Activated CD4-positive, alpha-beta T cell treated with anti-CD3 and anti-CD28 coated beads, Interleukin-2, amount 50 U/mL, for 16 hours (primary cell): Measurements from ENCODE around the gene PVRIG.
A peak's percentile ranks its signal among the peaks of the same experiment; 100 is the strongest.
"Not testable (repeated sequence)": the region's sequence is repeated elsewhere in the genome, so short reads cannot be mapped to it uniquely, and the experiment has no call there.

Experiments
- DNase-seq: peaks from one replicate; pipeline ENCODE4 v3.0.0-alpha.2; 2020

The PVRIG gene

GRCh38 chr7:100195901-100196322, 23.8 kb upstream of the PVRIG start:
- DNase-seq: not testable (repeated sequence)

- DNase-seq: no peak
Observed at GRCh38 chr7:100198266-100198665, 21.5 kb upstream of the PVRIG start.

DNA sequence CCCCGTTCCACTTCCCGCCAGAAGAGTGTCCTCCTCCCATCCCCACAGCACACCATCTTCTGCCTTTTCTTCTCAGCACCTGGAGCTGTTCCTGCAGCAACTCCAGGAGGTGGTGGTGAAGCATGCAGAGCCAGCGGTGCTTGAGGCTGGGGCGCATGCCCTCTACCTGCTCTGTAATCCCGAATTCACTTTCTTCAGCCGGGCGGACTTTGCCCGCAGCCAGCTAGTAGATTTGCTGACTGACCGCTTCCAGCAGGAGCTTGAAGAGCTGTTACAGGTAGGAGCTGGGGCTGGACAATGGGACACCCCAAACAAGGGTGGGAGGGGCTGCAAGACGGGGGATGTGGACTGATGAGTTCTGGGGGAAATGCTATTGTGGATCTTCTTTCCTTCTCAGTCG, 19.1 kb upstream of the PVRIG start:
- DNase-seq: no peak

DNA sequence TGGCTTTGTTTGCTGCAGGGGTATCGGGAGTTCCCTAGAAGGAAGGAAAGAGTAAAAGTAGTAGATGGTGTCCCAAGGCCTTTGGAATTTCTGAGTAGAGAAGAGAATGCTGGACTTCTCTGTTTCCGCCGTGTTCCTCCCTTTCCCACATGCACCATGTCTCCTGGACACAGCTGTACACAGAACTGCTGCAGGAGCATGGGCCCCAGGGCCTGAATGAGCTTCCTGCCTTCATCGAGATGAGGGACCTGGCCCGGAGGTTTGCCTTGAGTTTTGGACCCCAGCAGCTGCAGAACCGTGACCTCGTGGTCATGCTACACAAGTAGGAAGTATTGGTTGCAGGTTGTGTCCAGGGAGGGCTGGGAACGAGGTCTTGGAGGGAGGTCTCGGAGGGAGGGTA, 15.3 kb upstream of the PVRIG start:
- no peak for DNase-seq

GRCh38 chr7:100208911-100209408, 10.8 kb upstream of the PVRIG start:
- peak; percentile 92 for DNase-seq

DNA sequence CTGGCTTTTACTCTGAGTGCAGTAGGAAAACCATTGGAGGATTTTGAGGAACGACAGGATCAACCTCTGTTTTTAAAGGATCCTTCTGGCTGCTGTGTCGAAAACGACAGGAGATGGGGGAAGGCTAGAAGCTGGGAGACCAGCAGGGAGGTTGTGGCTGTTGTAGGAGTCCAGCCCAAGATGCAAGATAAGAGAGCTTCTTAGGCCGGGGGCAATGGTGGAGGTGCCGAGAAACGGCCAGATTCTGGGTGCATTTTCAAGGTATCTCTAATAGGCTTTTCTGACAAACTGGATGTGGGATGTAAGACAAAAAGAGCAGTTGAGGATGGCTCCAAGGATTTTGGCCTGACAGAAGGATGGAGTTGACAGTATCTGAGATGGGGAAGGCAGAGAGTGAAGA, 10.3 kb upstream of the PVRIG start:
- no peak for DNase-seq

GRCh38 chr7:100210805-100211204, 8.9 kb upstream of the PVRIG start:
- DNase-seq: no peak

- peak; percentile 51 for DNase-seq
Observed at GRCh38 chr7:100211342-100211780, 8.4 kb upstream of the PVRIG start.

DNA sequence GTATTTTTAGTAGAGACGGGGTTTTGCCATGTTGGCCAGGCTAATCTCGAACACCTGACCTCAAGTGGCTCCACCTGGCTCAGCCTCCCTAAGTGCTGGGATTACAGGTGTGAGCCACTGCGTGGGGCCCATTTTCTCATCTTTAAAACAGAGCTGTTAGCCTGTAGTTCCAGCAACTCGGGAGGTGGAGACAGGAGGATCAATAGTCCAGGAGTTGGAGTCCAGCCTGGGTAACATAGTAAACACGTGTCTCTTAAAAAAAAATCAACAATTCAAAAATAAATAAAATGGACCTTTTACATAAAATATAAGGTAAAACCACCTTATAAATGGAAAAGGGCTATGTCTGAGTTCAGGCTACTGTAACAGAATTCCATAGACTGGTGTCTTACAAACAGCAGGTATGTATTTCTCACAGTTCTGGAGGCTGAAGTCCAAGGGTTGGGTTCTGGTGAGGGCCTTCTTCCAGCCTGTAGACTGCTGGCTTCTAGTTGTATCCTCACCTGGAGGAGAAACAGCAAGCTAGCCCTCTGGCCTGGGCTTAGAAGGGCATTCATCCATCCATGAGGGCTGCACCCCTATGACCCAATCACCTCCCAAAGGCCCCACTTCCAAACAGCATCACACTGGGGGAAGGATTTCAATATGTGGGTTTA, 7.0 kb upstream of the PVRIG start:
- DNase-seq: no peak

DNA sequence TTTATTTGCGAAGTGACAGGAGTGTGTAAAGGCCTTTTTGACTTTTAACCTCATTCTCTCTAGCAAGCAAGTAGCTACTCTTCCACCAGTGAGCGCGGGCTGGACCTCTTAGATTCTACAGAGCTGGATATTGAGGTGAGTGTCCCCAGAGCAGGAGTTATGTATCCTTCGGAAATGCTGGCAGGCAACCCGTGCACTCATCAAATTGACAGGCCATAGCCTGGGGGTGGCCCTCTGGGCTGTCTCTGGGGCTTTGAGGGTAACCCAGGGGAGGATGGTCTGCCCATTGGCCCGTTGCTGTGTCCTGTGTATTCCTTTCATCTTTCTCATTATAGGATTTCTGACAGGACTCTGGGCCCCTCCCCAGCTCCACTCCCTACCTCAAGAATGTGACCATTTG, 6.1 kb upstream of the PVRIG start:
- no peak for DNase-seq

DNA sequence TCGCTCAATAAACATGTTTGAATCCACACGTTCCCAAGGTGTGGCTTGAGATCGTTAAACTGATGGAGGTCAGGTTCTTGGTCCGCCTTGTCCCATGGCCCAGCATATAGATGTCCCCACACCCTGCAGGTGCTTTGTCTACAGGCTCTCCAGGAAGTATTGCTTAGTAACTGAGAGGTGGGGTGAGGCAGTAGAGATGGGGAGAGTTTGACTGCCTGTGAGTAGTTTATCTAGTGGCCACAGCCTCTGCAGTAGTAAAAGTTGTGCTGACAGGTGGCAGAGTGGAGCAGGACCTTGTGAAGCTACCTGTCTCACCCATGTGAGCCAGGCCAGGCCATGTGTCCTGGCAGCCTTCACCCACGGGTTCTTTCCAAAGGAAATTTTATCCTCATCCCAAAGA, 5.4 kb upstream of the PVRIG start:
- not testable (repeated sequence) for DNase-seq

DNA sequence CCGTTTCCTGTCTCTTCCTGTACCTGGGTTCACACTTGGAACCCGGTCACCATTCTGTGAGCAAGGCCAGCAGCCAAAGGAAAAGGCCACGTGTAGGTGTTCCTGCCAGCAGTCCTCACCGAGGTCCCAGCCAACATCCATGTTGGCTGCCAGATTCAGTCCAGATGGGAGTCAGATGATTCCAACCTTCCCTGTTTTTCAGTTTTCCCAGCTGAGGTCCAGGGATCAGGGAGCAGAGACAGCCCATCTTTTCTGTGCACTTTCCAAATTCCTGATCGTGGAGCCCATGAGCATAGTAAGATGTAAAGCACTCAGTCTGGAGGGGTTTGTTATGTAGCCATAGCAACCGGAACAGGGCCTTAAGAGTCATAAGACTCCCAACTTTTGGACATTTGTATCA, 3.9 kb upstream of the PVRIG start:
- no peak for DNase-seq

- DNase-seq: peak; percentile 87
Observed at GRCh38 chr7:100217934-100218333, 1.8 kb upstream of the PVRIG start.

DNA sequence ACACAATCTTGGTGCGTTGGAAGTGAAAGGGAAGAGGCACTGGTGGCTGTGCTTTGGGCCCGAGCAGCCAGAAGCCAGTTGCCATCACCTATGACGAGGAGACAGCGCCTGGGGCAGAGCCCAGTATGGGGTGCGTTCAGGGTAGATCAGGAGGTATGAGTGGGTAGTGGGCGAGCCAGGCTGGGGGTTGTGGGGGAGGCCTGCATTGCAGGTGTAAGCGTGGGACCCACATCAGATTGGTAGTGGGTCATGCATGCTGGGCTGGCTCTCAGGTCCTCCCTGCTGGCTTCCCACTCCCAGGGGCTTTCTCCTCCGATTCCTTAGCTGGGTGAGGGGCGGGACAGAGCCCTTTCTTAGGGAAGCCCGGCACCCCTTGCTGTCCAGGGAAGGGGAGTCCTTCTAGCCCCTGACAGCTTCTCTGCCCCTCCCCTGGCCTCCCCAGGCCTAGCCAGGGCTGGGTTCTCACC, 445 bp upstream of the PVRIG start:
- peak; percentile 32 for DNase-seq

DNA sequence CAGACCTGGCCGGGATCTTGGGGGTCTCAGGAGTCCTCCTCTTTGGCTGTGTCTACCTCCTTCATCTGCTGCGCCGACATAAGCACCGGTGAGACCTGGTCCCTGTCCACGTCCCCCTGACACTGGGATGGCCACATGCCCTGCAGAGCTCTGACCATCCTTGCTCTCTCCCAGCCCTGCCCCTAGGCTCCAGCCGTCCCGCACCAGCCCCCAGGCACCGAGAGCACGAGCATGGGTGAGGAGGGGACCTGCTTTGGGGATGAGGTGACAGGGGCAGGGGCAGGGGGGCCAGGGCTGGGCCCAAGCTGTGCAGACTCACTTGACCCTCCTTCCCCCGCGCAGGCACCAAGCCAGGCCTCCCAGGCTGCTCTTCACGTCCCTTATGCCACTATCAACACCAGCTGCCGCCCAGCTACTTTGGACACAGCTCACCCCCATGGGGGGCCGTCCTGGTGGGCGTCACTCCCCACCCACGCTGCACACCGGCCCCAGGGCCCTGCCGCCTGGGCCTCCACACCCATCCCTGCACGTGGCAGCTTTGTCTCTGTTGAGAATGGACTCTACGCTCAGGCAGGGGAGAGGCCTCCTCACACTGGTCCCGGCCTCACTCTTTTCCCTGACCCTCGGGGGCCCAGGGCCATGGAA, 959 bp downstream of the PVRIG start:
- no peak for DNase-seq

DNA sequence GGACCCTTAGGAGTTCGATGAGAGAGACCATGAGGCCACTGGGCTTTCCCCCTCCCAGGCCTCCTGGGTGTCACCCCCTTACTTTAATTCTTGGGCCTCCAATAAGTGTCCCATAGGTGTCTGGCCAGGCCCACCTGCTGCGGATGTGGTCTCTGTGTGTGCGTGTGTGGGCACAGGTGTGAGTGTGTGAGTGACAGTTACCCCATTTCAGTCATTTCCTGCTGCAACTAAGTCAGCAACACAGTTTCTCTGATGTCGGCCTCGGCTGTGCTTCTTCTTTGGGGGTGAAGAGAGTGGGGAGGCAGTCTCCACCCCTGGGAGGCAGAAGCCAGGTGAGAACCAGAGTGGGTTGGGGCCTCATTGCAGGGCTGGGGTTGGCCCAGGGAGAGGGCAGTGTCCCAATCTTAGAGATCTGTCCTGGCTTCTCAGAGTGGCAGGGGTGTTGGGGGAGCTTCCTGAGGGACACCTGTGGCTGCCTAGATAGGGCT, 1.5 kb downstream of the PVRIG start:
- peak; percentile 89 for DNase-seq

DNA sequence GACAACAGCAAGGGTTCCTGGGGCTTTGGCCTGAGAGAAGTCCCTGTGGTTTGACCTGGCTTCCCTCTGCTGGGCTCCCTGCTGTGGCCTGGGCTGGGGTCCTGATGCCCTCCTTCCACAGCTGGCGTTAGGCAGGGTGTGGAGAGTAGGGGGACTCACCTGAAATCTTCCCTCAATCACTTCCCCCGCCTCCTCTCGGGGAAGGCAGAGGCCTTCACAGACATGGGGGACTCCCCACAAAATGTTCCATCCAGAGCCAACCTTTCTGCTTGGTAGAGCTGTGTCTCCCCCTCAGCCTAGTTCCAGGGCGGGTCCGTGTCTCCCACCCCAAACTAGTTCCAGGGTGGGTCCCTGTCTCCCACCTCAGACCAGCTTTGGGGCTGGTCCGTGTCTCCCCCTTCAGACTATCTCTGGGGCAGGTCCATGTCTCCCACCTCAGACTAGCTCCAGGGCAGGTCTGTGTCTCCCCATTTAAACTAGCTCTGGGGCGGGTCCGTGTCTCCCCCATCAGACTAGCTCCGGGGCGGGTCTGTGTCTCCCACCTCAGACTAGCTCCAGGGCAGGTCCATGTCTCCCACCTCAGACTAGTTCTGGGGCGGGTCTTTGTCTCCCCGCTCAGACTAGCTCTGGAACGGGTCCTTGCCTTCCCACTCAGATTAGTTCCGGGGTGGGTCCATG, 2.2 kb downstream of the PVRIG start:
- no peak for DNase-seq

DNA sequence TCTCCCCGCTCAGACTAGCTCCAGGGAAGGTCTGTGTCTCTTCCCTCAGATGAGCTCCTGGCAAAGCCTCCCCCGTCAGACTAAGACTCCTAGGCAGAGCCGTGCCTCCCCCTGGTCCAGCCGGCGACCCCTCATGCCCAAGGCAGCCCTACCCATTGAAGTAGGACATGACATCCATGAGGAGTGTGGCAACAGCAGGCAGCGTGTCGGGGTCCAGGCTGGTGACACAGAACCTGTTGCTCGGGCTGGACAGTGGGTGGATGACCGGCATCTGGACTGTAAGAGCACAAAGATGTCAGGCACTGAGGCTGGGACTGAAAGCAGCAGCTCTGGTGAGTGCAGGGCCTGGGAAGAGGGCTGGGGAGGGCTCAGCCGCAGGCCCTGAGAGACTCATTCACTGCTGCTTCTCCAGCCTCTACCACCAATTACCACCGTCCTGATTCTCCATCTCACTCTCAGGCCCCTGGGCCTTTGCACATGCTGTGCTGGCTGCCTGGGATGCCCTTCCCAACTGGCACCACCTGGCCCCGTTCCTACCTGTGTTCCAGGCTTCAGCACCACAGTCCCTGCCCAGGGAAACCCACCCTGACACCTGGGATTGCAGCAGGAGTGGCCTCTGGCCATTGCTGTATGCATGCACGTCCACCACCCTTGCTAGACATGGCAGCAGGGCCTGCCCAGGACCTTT, 2.8 kb downstream of the PVRIG start:
- DNase-seq: no peak

DNA sequence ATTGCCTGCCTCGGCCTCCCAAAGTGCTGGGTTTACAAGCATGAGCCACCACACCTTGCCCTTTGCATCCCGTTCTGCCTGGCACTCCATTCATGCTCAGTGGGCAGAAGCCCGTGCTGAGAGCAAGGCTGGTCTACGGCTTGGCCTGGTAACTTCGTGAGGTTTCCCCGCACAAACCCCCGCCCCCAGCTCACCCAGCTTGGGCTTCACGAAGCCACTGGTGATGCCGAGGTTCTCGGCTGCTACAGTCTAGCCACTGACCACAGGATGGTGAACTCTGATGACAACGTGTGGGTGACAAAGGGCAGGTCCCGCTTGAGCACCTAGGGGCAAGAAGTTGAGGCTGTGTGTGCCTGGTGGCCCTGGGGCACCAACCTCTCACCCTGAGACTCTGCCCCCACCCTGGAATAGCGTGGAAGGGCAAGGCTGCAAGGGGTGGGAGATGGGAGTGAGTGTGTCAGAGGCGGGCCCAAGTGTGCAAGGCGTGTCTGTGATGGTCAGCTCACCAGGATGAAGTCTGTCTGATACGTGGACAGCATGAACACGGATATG, 3.7 kb downstream of the PVRIG start:
- DNase-seq: not testable (repeated sequence)

DNA sequence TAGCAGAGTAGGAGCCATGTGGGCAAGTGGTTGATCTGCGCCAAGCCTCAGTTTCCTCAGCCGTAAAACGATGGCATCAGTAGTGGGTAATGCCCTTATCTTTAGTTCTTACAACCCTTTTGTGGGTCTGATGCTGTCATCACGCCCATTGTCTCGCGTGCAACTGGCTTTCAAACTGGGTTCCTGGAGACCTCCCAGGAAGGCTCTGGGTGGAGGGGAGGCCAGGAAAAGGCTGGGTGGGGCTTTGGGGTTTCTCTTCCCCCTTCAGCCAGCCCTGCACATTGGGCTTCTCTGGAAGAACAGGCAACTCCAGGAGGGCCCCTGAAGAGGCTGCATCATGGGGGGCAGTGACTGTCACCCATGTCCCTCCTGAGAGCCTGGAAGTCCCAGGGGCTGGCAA, 5.1 kb downstream of the PVRIG start:
- not testable (repeated sequence) for DNase-seq

GRCh38 chr7:100234660-100235317, 15.0 kb downstream of the PVRIG start:
- DNase-seq: not testable (repeated sequence)

GRCh38 chr7:100239975-100240374, 20.2 kb downstream of the PVRIG start:
- not testable (repeated sequence) for DNase-seq
